Measurements from ENCODE around the gene TAB3. TPM values are rescaled to one million over a fixed set of nuclear protein-coding genes. Genes with fewer than 3 reads are reported as not detected.

The TAB3 gene
- total RNA-seq, 1 experiment from 2014 or later, result 13.5 TPM

- H3K27ac Mint-ChIP-seq, result no peak overlapping the region
- no peaks in the 10 kb centered on the region for H3K9me3 ChIP-seq (ENCODE audit: control insufficient read depth, low read depth, low read length)
Measured at GRCh38 chrX:30865612-30866011, 23.4 kb downstream of the TAB3 start.

More at GRCh38 chrX:30865612-30866011, 23.4 kb downstream of the TAB3 start:
- Histone ChIP-seq H2AK5ac (ENCODE audit: insufficient read length, low read length) (no peak overlapping the region), H4K91ac (ENCODE audit: insufficient read length, low read depth, low read length) (no peak overlapping the region), H3K79me2 (ENCODE audit: insufficient read depth, low read length) (no peaks in the 10 kb centered on the region), H3K56ac (ENCODE audit: insufficient read length, low read depth, low read length) (no peak overlapping the region), H3K18ac (ENCODE audit: insufficient read length, low read depth, low read length) (no peak overlapping the region), H2BK15ac (ENCODE audit: low read depth, low read length) (no peak overlapping the region), H3K79me1 (ENCODE audit: insufficient read depth, low read depth, low read length, poor library complexity, severe bottlenecking) (no peaks in the 10 kb centered on the region), H2BK120ac (ENCODE audit: low read depth, low read length, poor library complexity, severe bottlenecking) (no peak overlapping the region), H2BK20ac (ENCODE audit: low read depth, low read length, poor library complexity, severe bottlenecking) (no peak overlapping the region), H3K4me2 (ENCODE audit: insufficient read depth, insufficient read length, low read length) (no peak overlapping the region), H3K23ac (ENCODE audit: insufficient read length, low read depth, low read length) (no peak overlapping the region), H3K23me2 (ENCODE audit: insufficient read length, low read depth, low read length, poor library complexity, severe bottlenecking) (no peaks in the 10 kb centered on the region), H3K14ac (ENCODE audit: insufficient read depth, low read length) (no peak overlapping the region), H3K4ac (ENCODE audit: low read depth, low read length) (no peak overlapping the region), H4K5ac (ENCODE audit: insufficient read length, low read depth, low read length) (no peak overlapping the region), H3K9ac (ENCODE audit: extremely low read depth, insufficient read length, low read length) (no peak overlapping the region), H3K27ac (ENCODE audit: insufficient read length, low read depth, low read length) (no peak overlapping the region), H3K27me3 (ENCODE audit: insufficient read depth, low read length) (no peaks in the 10 kb centered on the region), H4K20me1 (ENCODE audit: control insufficient read depth, insufficient read depth, insufficient read length) (no peaks in the 10 kb centered on the region), H2BK12ac (ENCODE audit: insufficient read length, low read depth, low read length) (no peak overlapping the region), H2BK5ac (ENCODE audit: insufficient read length, low read length) (no peak overlapping the region), H4K8ac (replicated peaks; ENCODE audit: insufficient read length, low read depth, low read length) (no peak overlapping the region), H3K4me1 (ENCODE audit: insufficient read depth, low read length) (peaks cover 2% of the 10 kb centered on the region; the same call in 1 of the 2 replicates), H2AFZ (ENCODE audit: low read length) (no peak overlapping the region), H3T11ph (ENCODE audit: low read length) (no peak overlapping the region)
- DNase-seq, result no peak
- H3K4me1 Mint-ChIP-seq, result peaks cover 0 to 5% of the 10 kb centered on the region in 2 experiments; a peak in 1 of 4 replicates
- H3K9me3 Mint-ChIP-seq, result peaks cover 14 to 31% of the 10 kb centered on the region in 2 experiments
- H3K36me3 Mint-ChIP-seq (ENCODE audit: insufficient read depth in 1 of 3, low read depth in 3 of 3), result peaks cover 0 to 9% (median 7%) of the 10 kb centered on the region in 3 experiments; a peak in 5 of 7 replicates
- WGBS (ENCODE audit: extremely low coverage, insufficient read length, low lambda C conversion rate), result no CpG with 5 or more reads among the region's 1 CpG
- no peaks in the 10 kb centered on the region for H3K27me3 Mint-ChIP-seq (ENCODE audit: low read depth)
- TF ChIP-seq CTCF (conservative IDR thresholded peaks at IDR 0.05), result no peak
- H3K4me3 Mint-ChIP-seq, result no peak overlapping the region

All from H9 (cell line).